ENCODE measurements around the gene VAT1L. TPM values are rescaled to one million over a fixed set of nuclear protein-coding genes. Genes with fewer than 3 reads are reported as not detected.

VAT1L gene
- total RNA-seq, 2 donors from 2014 or later: 0.05 to 4.4 TPM

GRCh38 chr16:77748421-77749005 is 39.9 kb upstream of the VAT1L start:
- Histone ChIP-seq H3K27ac (no peak overlapping the region), H3K36me3 (no peaks in the 10 kb centered on the region), H3K27me3 (replicated peaks; ENCODE audit: insufficient read depth) (no peaks in the 10 kb centered on the region), H3K4me3 (no peak overlapping the region), H3K4me1 (replicated peaks) (no peaks in the 10 kb centered on the region), H3K9me3 (no peaks in the 10 kb centered on the region)
- intact Hi-C loops (cut with DNase I): no loop called here
- no peak for TF ChIP-seq CTCF (IDR thresholded peaks at IDR 0.05)
- no peak for TF ChIP-seq POLR2A (IDR thresholded peaks at IDR 0.05)
- no peak for TF ChIP-seq POLR2AphosphoS5 (IDR thresholded peaks at IDR 0.05)
- no peak for DNase-seq (ENCODE audit: low spot score)
- WGBS: 50% methylated on average over 7 of the region's 7 CpGs

GRCh38 chr16:77749415-77749814 is 38.9 kb upstream of the VAT1L start:
- TF ChIP-seq POLR2A (IDR thresholded peaks at IDR 0.05) (no peak), CTCF (IDR thresholded peaks at IDR 0.05) (no peak), POLR2AphosphoS5 (IDR thresholded peaks at IDR 0.05) (no peak)
- Histone ChIP-seq H3K36me3 (no peaks in the 10 kb centered on the region), H3K4me3 (no peak overlapping the region), H3K9me3 (no peaks in the 10 kb centered on the region), H3K27me3 (replicated peaks; ENCODE audit: insufficient read depth) (no peaks in the 10 kb centered on the region), H3K27ac (no peak overlapping the region), H3K4me1 (replicated peaks) (no peaks in the 10 kb centered on the region)
- intact Hi-C loops (cut with DNase I): no loop called here
- DNase-seq (ENCODE audit: low spot score): no peak
- WGBS: 100% methylated on average over 1 of the region's 1 CpG

- no peak overlapping the region for H3K4me3 ChIP-seq
- 89% methylated on average over 5 of the region's 5 CpGs for WGBS
- no peaks in the 10 kb centered on the region for H3K36me3 ChIP-seq
- H3K27me3 ChIP-seq (replicated peaks; ENCODE audit: insufficient read depth): no peaks in the 10 kb centered on the region
- intact Hi-C loops (cut with DNase I): no loop called here
- no peaks in the 10 kb centered on the region for H3K9me3 ChIP-seq
- no peak for DNase-seq (ENCODE audit: low spot score)
- no peaks in the 10 kb centered on the region for H3K4me1 ChIP-seq (replicated peaks)
- no peak overlapping the region for H3K27ac ChIP-seq
- TF ChIP-seq CTCF (IDR thresholded peaks at IDR 0.05) (no peak), POLR2A (IDR thresholded peaks at IDR 0.05) (no peak), POLR2AphosphoS5 (IDR thresholded peaks at IDR 0.05) (no peak)
These were observed 30.3 kb upstream of the VAT1L start for GRCh38 chr16:77758046-77758445.

GRCh38 chr16:77758508-77758907 is 29.9 kb upstream of the VAT1L start:
- Histone ChIP-seq H3K4me1 (replicated peaks) (no peaks in the 10 kb centered on the region), H3K27me3 (replicated peaks; ENCODE audit: insufficient read depth) (no peaks in the 10 kb centered on the region), H3K9me3 (no peaks in the 10 kb centered on the region), H3K36me3 (no peaks in the 10 kb centered on the region), H3K4me3 (no peak overlapping the region), H3K27ac (no peak overlapping the region)
- DNase-seq (ENCODE audit: low spot score): no peak
- TF ChIP-seq POLR2AphosphoS5 (IDR thresholded peaks at IDR 0.05) (no peak), CTCF (IDR thresholded peaks at IDR 0.05) (no peak), POLR2A (IDR thresholded peaks at IDR 0.05) (no peak)
- intact Hi-C loops (cut with DNase I): no loop called here
- WGBS: 87% methylated on average over 2 of the region's 2 CpGs

GRCh38 chr16:77759201-77759600 is 29.2 kb upstream of the VAT1L start:
- H3K36me3 ChIP-seq: no peaks in the 10 kb centered on the region
- no peaks in the 10 kb centered on the region for H3K9me3 ChIP-seq
- no peak overlapping the region for H3K4me3 ChIP-seq
- WGBS: 93% methylated on average over 1 of the region's 1 CpG
- DNase-seq (ENCODE audit: low spot score): no peak
- no peaks in the 10 kb centered on the region for H3K4me1 ChIP-seq (replicated peaks)
- intact Hi-C loops (cut with DNase I): no loop called here
- TF ChIP-seq CTCF (IDR thresholded peaks at IDR 0.05) (no peak), POLR2A (IDR thresholded peaks at IDR 0.05) (no peak), POLR2AphosphoS5 (IDR thresholded peaks at IDR 0.05) (no peak)
- no peaks in the 10 kb centered on the region for H3K27me3 ChIP-seq (replicated peaks; ENCODE audit: insufficient read depth)
- H3K27ac ChIP-seq: no peak overlapping the region

All from prostate gland (tissue), 2 donors.